Measurements from ENCODE around the gene MYH10.
"Not testable (repeated sequence)": the region's sequence is repeated elsewhere in the genome, so short reads cannot be mapped to it uniquely, and the experiment has no call there.

DNA sequence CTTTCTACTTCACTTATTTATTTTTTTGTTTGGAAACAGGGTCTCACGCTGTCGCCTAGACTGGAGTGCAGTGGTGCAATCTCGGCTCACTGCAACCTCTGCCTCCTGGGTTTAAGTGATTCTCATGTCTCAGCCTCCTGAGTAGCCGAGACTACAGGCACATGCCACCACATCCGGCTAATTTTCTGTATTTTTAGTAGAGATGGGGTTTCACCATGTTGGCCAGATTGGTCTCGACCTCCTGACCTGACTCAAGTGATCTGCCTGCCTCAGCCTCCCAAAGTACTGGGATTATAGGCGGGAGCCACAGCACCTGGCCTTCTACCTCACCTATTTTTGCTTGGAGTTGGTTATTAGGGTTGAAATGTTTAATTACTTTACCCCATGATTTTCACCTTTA is 90.5 kb downstream of the MYH10 start:
- TF ChIP-seq, protein P1, sequence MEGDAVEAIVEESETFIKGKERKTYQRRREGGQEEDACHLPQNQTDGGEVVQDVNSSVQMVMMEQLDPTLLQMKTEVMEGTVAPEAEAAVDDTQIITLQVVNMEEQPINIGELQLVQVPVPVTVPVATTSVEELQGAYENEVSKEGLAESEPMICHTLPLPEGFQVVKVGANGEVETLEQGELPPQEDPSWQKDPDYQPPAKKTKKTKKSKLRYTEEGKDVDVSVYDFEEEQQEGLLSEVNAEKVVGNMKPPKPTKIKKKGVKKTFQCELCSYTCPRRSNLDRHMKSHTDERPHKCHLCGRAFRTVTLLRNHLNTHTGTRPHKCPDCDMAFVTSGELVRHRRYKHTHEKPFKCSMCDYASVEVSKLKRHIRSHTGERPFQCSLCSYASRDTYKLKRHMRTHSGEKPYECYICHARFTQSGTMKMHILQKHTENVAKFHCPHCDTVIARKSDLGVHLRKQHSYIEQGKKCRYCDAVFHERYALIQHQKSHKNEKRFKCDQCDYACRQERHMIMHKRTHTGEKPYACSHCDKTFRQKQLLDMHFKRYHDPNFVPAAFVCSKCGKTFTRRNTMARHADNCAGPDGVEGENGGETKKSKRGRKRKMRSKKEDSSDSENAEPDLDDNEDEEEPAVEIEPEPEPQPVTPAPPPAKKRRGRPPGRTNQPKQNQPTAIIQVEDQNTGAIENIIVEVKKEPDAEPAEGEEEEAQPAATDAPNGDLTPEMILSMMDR (IDR thresholded peaks at IDR 0.05; ENCODE audit: low read length) = not testable (repeated sequence)
- TF ChIP-seq EZH2 (IDR thresholded peaks at IDR 0.05; ENCODE audit: borderline replicate concordance, low read length) = not testable (repeated sequence)

Data from OCI-LY1 (cell line).